GM23338 (cell line): ENCODE data around the gene SEPTIN6. TPM values are rescaled to one million over a fixed set of nuclear protein-coding genes. Genes with fewer than 3 reads are reported as not detected.

Experiments used
- ATAC-seq: fragments of 200-7000 bp; cut with Tn5 transposase; 3 replicates; pipeline ENCODE4 v1.9.1; 2020
- DNase-seq: peaks from one replicate; pipeline ENCODE4 v3.0.0-alpha.2; 2015; ENCODE audit warnings: low spot score
- H2AFZ ChIP-seq: fragments of 200-600 bp; sonication (generic); 2 replicates; pipeline ENCODE4 v1.8.0; 2016; ENCODE audit warnings: antibody characterized with exemption, mild to moderate bottlenecking, moderate library complexity
- H3F3A ChIP-seq: fragments of 200-600 bp; sonication (generic); replicated peaks from 2 replicates; pipeline ENCODE4 v1.8.0; 2017; ENCODE audit warnings: antibody characterized with exemption, mixed run types, low read depth
- H3K27ac ChIP-seq: fragments of 200-600 bp; sonication (generic); 2 replicates; pipeline ENCODE4 v1.6.1; 2016; ENCODE audit warnings: low read depth
- H3K27me3 ChIP-seq: fragments of 200-600 bp; sonication (generic); 2 replicates; pipeline ENCODE4 v1.8.0; 2016; ENCODE audit warnings: mild to moderate bottlenecking, mixed run types, moderate library complexity; ENCODE audit not compliant: insufficient read depth
- H3K36me3 ChIP-seq: fragments of 200-600 bp; sonication (generic); 2 replicates; pipeline ENCODE4 v1.8.0; 2016; ENCODE audit warnings: mild to moderate bottlenecking; ENCODE audit not compliant: insufficient read depth
- H3K4me1 ChIP-seq: fragments of 200-600 bp; sonication (generic); 2 replicates; pipeline ENCODE4 v1.8.0; 2016; ENCODE audit warnings: mild to moderate bottlenecking, moderate library complexity; ENCODE audit not compliant: insufficient read depth
- H3K4me2 ChIP-seq: fragments of 200-600 bp; sonication (generic); 2 replicates; pipeline ENCODE4 v1.7.1; 2017; ENCODE audit warnings: mixed run types
- H3K4me3 ChIP-seq: fragments of 200-600 bp; sonication (generic); 2 replicates; pipeline ENCODE4 v1.6.1; 2016; ENCODE audit warnings: mixed run types
- H3K79me2 ChIP-seq: fragments of 200-600 bp; sonication (generic); replicated peaks from 2 replicates; pipeline ENCODE4 v1.8.0; 2017; ENCODE audit warnings: mild to moderate bottlenecking; ENCODE audit not compliant: insufficient read depth
- H3K9me2 ChIP-seq: fragments of 200-600 bp; sonication (generic); 2 replicates; pipeline ENCODE4 v1.8.0; 2017; ENCODE audit not compliant: insufficient read depth
- H4K20me1 ChIP-seq: fragments of 200-600 bp; sonication (generic); replicated peaks from 2 replicates; pipeline ENCODE4 v1.8.0; 2017; ENCODE audit warnings: mild to moderate bottlenecking; ENCODE audit not compliant: insufficient read depth
- H3K27ac Mint-ChIP-seq: 2 replicates; pipeline ENCODE4 v1.8.0; 2020; ENCODE audit warnings: inconsistent platforms, mild to moderate bottlenecking, moderate library complexity, mixed read lengths
- H3K27me3 Mint-ChIP-seq: 3 replicates; pipeline ENCODE4 v1.8.0; 2022; ENCODE audit warnings: low read depth, mild to moderate bottlenecking, moderate library complexity, mixed read lengths, inconsistent platforms; ENCODE audit not compliant: insufficient read depth, poor library complexity
- H3K36me3 Mint-ChIP-seq: 3 replicates; pipeline ENCODE4 v1.8.0; 2021; ENCODE audit warnings: low read depth, mild to moderate bottlenecking, inconsistent platforms, moderate library complexity, mixed read lengths
- H3K4me1 Mint-ChIP-seq: 3 replicates; pipeline ENCODE4 v1.8.0; 2020; ENCODE audit warnings: mild to moderate bottlenecking, inconsistent platforms, mixed read lengths
- H3K4me3 Mint-ChIP-seq: 3 replicates; pipeline ENCODE4 v1.8.0; 2021; ENCODE audit warnings: moderate library complexity, mild to moderate bottlenecking, inconsistent platforms, mixed read lengths
- H3K9me3 Mint-ChIP-seq: 3 replicates; pipeline ENCODE4 v1.8.0; 2020; ENCODE audit warnings: moderate library complexity, mild to moderate bottlenecking, inconsistent platforms, mixed read lengths
- CREB1 ChIP-seq: fragments of 250-450 bp; sonication (Bioruptor Pico); IDR thresholded peaks from 2 replicates; pipeline ENCODE4 v1.5.0; 2020; ENCODE audit warnings: low read depth, mild to moderate bottlenecking, moderate library complexity
- CTCF ChIP-seq, 2 experiments: fragments of 200-600 bp in 1 of 2; sonication (generic) in 1 of 2; conservative IDR thresholded peaks; 2 replicates each; pipeline versions ENCODE4 v1.5.1 to v1.6.1; 2016 to 2017; ENCODE audit warnings: antibody characterized with exemption in 2 of 2, low read depth in 2 of 2, mild to moderate bottlenecking in 2 of 2, moderate library complexity in 1 of 2
- ETS1 ChIP-seq: IDR thresholded peaks from 2 replicates; pipeline ENCODE4 v1.6.1; 2016; ENCODE audit warnings: antibody characterized with exemption
- EZH2 ChIP-seq: fragments of 200-600 bp; sonication (generic); IDR thresholded peaks from one replicate; pipeline ENCODE4 v1.8.0; 2017; ENCODE audit warnings: antibody characterized with exemption, mild to moderate bottlenecking, low read depth; ENCODE audit not compliant: unreplicated experiment
- EZH2phosphoT487 ChIP-seq: fragments of 200-600 bp; sonication (generic); IDR thresholded peaks from one replicate; pipeline ENCODE4 v1.8.1; 2018; ENCODE audit warnings: antibody characterized with exemption; ENCODE audit not compliant: unreplicated experiment
- JUNB ChIP-seq: IDR thresholded peaks from one replicate; pipeline ENCODE4 v1.6.1; 2016; ENCODE audit warnings: antibody characterized with exemption; ENCODE audit not compliant: unreplicated experiment
- POLR2AphosphoS5 ChIP-seq: IDR thresholded peaks from 2 replicates; pipeline ENCODE4 v1.6.1; 2016; ENCODE audit warnings: antibody characterized with exemption, low read depth
- REST ChIP-seq: IDR thresholded peaks from one replicate; pipeline ENCODE4 v1.6.1; 2018; ENCODE audit warnings: antibody characterized with exemption; ENCODE audit not compliant: unreplicated experiment
- ZNF114 ChIP-seq: fragments of 250-450 bp; sonication (Bioruptor Pico); IDR thresholded peaks from 2 replicates; pipeline ENCODE4 v1.5.0; 2020; ENCODE audit warnings: mild to moderate bottlenecking, moderate library complexity
- polyA plus RNA-seq: library from polyadenylated mRNA; unstranded; fragments of >200 nt; fragmentation: Nextera tagmentation; extraction: Ambion mirVana; gene quantifications from 2 replicates; pipeline ENCODE4 v1.2.1, GENCODE V29; 2016
- total RNA-seq: library from RNA; depleted of rRNA; stranded (reverse); fragments of >200 nt; shearing (Covaris generic); gene quantifications from 2 replicates; pipeline ENCODE4 v1.2.3, GENCODE V29; 2014
- TF ChIP-seq, protein P1 (sequence below): fragments of 250-450 bp; sonication (Bioruptor Pico); IDR thresholded peaks from 2 replicates; pipeline ENCODE4 v1.5.0; 2020; ENCODE audit warnings: mild to moderate bottlenecking, moderate library complexity

SEPTIN6 gene
- total and polyA plus RNA-seq, 2 experiments from 2014 or later, result 37.0 to 43.6 TPM

GRCh38 chrX:119661486-119661885 is 31.5 kb downstream of the SEPTIN6 start:
- DNase-seq, result no peak
- no peaks in the 10 kb centered on the region for H3K36me3 ChIP-seq
- peaks cover 3% of the 10 kb centered on the region; the same call in 1 of the 3 replicates for H3K4me1 Mint-ChIP-seq
- H3K4me3 ChIP-seq, result no peak overlapping the region
- H3K27me3 ChIP-seq, result no peaks in the 10 kb centered on the region
- no peaks in the 10 kb centered on the region for H3K9me3 Mint-ChIP-seq
- no peak for ATAC-seq
- H3K4me3 Mint-ChIP-seq, result no peak overlapping the region
- no peaks in the 10 kb centered on the region for H3K4me1 ChIP-seq
- peaks cover 27% of the 10 kb centered on the region for H3K36me3 Mint-ChIP-seq
- H2AFZ ChIP-seq, result no peak overlapping the region
- H3F3A ChIP-seq, result no peaks in the 10 kb centered on the region
- no peaks in the 10 kb centered on the region for H3K27me3 Mint-ChIP-seq
- H3K27ac Mint-ChIP-seq, result no peak overlapping the region
- no peaks in the 10 kb centered on the region for H3K79me2 ChIP-seq
- no peak for TF ChIP-seq JUNB
- no peaks in the 10 kb centered on the region for H4K20me1 ChIP-seq
- H3K4me2 ChIP-seq, result no peak overlapping the region
- no peak overlapping the region for H3K27ac ChIP-seq
- H3K9me2 ChIP-seq, result no peaks in the 10 kb centered on the region

DNA sequence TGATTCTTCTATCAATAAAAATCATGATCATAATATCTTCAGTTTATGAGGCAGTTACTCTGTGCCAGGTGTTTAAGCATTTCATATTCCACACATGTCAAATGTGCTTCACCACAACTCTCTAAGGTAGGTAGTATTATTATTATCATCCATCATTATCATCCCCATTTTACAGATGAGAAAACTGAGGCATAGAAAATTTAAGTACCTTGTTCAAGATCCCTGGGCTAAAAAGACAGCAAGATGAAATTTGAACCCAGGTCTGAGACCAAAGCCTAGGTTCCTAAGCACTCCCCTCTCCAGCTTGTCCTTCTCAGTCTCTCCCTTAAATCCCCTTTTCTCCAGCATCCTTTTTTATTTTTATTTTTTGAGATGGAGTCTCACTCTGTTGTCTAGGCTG is 33.4 kb downstream of the SEPTIN6 start:
- Mint-ChIP-seq H3K27ac (no peak overlapping the region), H3K4me3 (no peak overlapping the region), H3K4me1 (peaks cover 16% of the 10 kb centered on the region), H3K36me3 (peaks cover 27% of the 10 kb centered on the region), H3K9me3 (no peaks in the 10 kb centered on the region), H3K27me3 (no peaks in the 10 kb centered on the region)
- no peaks in the 10 kb centered on the region for H3K36me3 ChIP-seq
- H3K9me2 ChIP-seq, result no peaks in the 10 kb centered on the region
- no peaks in the 10 kb centered on the region for H3K27me3 ChIP-seq
- H3K4me2 ChIP-seq, result no peak overlapping the region
- no peaks in the 10 kb centered on the region for H3K79me2 ChIP-seq
- 0 out of 2 replicates have a peak, but pooled peaks cover 3% of the 10 kb centered on the region for H3K4me1 ChIP-seq
- no peaks in the 10 kb centered on the region for H4K20me1 ChIP-seq
- H3K4me3 ChIP-seq, result no peak overlapping the region
- no peak overlapping the region for H3K27ac ChIP-seq
- no peak overlapping the region for H2AFZ ChIP-seq
- no peaks in the 10 kb centered on the region for H3F3A ChIP-seq
- ATAC-seq (no peak), DNase-seq (no peak)
- TF ChIP-seq REST (no peak), EZH2phosphoT487 (no peak), ZNF114 (CRISPR knock-in tag) (no peak), EZH2 (no peak), JUNB (no peak), CREB1 (CRISPR knock-in tag) (no peak), POLR2AphosphoS5 (no peak), ETS1 (no peak), CTCF (conservative IDR thresholded peaks at IDR 0.05; ENCODE audit: low read depth in 2 of 2) (no peak)
- TF ChIP-seq, protein P1, sequence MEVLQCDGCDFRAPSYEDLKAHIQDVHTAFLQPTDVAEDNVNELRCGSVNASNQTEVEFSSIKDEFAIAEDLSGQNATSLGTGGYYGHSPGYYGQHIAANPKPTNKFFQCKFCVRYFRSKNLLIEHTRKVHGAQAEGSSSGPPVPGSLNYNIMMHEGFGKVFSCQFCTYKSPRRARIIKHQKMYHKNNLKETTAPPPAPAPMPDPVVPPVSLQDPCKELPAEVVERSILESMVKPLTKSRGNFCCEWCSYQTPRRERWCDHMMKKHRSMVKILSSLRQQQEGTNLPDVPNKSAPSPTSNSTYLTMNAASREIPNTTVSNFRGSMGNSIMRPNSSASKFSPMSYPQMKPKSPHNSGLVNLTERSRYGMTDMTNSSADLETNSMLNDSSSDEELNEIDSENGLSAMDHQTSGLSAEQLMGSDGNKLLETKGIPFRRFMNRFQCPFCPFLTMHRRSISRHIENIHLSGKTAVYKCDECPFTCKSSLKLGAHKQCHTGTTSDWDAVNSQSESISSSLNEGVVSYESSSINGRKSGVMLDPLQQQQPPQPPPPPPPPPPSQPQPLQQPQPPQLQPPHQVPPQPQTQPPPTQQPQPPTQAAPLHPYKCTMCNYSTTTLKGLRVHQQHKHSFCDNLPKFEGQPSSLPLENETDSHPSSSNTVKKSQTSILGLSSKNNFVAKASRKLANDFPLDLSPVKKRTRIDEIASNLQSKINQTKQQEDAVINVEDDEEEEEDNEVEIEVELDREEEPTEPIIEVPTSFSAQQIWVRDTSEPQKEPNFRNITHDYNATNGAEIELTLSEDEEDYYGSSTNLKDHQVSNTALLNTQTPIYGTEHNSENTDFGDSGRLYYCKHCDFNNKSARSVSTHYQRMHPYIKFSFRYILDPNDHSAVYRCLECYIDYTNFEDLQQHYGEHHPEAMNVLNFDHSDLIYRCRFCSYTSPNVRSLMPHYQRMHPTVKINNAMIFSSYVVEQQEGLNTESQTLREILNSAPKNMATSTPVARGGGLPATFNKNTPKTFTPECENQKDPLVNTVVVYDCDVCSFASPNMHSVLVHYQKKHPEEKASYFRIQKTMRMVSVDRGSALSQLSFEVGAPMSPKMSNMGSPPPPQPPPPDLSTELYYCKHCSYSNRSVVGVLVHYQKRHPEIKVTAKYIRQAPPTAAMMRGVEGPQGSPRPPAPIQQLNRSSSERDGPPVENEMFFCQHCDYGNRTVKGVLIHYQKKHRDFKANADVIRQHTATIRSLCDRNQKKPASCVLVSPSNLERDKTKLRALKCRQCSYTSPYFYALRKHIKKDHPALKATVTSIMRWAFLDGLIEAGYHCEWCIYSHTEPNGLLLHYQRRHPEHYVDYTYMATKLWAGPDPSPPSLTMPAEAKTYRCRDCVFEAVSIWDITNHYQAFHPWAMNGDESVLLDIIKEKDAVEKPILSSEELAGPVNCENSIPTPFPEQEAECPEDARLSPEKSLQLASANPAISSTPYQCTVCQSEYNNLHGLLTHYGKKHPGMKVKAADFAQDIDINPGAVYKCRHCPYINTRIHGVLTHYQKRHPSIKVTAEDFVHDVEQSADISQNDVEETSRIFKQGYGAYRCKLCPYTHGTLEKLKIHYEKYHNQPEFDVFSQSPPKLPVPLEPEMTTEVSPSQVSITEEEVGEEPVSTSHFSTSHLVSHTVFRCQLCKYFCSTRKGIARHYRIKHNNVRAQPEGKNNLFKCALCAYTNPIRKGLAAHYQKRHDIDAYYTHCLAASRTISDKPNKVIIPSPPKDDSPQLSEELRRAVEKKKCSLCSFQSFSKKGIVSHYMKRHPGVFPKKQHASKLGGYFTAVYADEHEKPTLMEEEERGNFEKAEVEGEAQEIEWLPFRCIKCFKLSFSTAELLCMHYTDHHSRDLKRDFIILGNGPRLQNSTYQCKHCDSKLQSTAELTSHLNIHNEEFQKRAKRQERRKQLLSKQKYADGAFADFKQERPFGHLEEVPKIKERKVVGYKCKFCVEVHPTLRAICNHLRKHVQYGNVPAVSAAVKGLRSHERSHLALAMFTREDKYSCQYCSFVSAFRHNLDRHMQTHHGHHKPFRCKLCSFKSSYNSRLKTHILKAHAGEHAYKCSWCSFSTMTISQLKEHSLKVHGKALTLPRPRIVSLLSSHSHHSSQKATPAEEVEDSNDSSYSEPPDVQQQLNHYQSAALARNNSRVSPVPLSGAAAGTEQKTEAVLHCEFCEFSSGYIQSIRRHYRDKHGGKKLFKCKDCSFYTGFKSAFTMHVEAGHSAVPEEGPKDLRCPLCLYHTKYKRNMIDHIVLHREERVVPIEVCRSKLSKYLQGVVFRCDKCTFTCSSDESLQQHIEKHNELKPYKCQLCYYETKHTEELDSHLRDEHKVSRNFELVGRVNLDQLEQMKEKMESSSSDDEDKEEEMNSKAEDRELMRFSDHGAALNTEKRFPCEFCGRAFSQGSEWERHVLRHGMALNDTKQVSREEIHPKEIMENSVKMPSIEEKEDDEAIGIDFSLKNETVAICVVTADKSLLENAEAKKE (CRISPR knock-in tag), result no peak
